ENCODE data around the gene NUDT3.

- TF ChIP-seq ARNTL (CRISPR knock-in tag; IDR thresholded peaks at IDR 0.05; ENCODE audit: borderline replicate concordance, low read depth) (no peak), ZFP30 (CRISPR knock-in tag; IDR thresholded peaks at IDR 0.05) (no peak), GLIS3 (CRISPR knock-in tag; IDR thresholded peaks at IDR 0.05) (no peak), CSDC2 (CRISPR knock-in tag; IDR thresholded peaks at IDR 0.05) (no peak), ZC3H10 (CRISPR knock-in tag; IDR thresholded peaks at IDR 0.05) (no peak), RARB (CRISPR knock-in tag; IDR thresholded peaks at IDR 0.05) (no peak)
- TF ChIP-seq, protein P1, sequence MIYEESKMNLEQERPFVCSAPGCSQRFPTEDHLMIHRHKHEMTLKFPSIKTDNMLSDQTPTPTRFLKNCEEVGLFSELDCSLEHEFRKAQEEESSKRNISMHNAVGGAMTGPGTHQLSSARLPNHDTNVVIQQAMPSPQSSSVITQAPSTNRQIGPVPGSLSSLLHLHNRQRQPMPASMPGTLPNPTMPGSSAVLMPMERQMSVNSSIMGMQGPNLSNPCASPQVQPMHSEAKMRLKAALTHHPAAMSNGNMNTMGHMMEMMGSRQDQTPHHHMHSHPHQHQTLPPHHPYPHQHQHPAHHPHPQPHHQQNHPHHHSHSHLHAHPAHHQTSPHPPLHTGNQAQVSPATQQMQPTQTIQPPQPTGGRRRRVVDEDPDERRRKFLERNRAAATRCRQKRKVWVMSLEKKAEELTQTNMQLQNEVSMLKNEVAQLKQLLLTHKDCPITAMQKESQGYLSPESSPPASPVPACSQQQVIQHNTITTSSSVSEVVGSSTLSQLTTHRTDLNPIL (CRISPR knock-in tag; IDR thresholded peaks at IDR 0.05; ENCODE audit: low read depth) = no peak
- TF ChIP-seq, protein P2, sequence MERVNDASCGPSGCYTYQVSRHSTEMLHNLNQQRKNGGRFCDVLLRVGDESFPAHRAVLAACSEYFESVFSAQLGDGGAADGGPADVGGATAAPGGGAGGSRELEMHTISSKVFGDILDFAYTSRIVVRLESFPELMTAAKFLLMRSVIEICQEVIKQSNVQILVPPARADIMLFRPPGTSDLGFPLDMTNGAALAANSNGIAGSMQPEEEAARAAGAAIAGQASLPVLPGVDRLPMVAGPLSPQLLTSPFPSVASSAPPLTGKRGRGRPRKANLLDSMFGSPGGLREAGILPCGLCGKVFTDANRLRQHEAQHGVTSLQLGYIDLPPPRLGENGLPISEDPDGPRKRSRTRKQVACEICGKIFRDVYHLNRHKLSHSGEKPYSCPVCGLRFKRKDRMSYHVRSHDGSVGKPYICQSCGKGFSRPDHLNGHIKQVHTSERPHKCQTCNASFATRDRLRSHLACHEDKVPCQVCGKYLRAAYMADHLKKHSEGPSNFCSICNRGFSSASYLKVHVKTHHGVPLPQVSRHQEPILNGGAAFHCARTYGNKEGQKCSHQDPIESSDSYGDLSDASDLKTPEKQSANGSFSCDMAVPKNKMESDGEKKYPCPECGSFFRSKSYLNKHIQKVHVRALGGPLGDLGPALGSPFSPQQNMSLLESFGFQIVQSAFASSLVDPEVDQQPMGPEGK (CRISPR knock-in tag; IDR thresholded peaks at IDR 0.05; ENCODE audit: borderline replicate concordance) = no peak
These were observed 161.7 kb downstream of the NUDT3 start for GRCh38 chr6:34230653-34231371.

Data from SK-N-SH treated with all-trans-retinoic acid at 6 μM for 48 hours (cell line).